ENCODE results near the gene TBXA2R.
"Not testable (repeated sequence)": the region's sequence is repeated elsewhere in the genome, so short reads cannot be mapped to it uniquely, and the experiment has no call there.

The TBXA2R gene

DNA sequence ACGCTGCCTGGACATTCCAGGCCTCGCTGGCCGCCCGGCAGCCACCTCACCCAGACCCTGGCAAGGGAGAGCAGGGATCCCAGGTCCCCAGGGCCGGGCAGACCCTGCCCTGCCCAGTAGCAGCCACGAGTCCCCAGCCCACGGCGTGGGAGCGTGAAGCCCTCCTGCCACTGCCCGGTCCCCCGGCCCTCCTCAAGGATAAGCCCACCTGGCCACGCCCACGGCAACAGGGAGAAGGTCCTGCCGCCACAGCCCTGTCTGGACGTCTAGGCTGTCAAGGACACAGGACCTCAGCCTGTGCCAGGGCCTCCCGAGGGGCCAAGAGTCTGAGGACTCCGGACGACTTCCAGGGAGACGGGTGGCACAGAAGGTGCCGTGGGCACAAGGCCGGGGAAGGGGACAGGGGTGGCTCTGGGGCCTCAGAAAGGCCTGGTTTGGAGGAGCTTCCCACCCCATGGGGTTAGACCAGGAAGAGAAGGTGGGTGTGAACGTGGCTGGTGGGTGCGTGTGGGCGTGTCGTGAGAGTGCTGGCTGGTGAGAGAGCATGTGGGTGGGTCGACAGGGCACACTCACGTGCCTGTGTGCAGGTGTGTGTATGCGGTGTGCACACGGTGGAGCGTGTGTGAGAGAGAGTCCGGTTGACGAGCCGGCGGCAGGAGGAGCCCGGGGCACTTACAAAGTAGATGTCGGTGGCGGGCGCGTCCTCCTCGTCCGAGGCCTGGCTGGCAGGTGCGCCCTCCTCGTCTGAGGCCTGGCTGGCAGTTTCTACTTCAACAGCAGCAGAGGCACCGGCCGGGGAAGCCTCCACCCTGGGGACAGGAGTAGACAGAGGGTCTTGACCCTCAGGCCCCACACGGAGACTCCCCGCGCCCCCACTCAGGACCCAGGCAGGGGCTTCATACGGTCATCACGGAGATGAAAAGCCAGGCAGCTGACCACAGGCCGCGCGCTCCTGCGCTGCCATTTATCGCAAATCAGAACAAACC lies 31.8 kb upstream of the TBXA2R start:
- DNase-seq, result no peak

DNA sequence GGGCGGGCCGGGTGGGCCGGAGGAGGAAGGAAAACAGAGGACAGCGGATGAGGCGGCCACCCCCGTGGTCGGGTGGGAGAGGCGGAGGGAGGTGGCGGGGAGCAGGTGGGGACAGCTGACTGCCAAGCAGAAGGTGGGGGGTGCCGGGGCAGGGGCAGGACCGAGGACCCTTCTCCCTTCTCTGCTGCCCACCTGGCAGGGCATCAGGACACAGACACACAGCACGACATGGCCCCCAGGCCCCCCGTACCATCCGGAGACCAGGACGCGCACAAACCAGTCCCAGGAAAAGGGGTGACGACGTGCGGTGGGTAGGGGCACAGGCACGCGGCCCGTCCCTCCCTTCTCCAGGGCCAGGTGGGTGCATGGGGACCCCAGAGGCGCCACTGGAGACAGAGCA lies 30.9 kb upstream of the TBXA2R start:
- DNase-seq, result no peak

DNA sequence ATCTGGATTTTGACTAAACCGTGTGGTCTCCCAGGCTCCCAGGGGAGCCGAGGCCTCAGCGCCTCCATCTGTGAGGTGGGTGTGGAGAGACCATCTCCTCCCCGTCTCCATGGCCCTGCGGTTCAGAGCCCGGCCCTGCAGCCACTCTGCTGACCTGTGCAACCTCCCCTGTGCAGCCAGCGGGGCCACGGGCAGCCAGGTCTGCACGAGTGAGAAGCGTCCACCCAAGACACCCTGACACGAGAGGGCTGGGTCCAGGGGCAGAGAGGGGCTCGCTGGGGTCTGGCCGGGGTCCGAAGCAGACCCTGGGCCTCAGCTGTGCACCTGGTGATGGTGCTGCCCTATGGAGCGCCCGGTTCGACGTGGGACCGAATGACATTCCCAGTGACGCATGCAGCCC lies 30.3 kb upstream of the TBXA2R start:
- no peak for DNase-seq

DNA sequence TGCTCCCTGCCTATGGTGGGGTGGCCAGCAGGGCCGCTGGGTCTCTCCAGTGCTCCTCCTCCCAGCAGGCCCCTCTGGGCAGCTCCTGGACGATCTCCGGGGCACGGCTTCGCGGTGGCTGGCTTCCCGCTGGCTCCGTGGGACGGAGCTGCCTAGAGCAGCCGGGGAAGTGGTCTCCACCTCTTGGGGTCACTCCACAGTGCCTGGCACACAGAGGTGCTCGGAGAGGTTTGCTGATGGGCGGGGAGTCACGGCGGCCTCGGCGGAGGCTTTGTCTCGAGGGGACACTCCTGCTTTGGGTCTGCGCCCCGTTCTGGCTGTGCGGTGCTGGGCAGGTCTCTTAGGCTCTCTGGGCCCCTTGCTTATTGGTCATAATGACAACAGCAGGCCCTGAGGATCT lies 29.8 kb upstream of the TBXA2R start:
- no peak for DNase-seq

DNA sequence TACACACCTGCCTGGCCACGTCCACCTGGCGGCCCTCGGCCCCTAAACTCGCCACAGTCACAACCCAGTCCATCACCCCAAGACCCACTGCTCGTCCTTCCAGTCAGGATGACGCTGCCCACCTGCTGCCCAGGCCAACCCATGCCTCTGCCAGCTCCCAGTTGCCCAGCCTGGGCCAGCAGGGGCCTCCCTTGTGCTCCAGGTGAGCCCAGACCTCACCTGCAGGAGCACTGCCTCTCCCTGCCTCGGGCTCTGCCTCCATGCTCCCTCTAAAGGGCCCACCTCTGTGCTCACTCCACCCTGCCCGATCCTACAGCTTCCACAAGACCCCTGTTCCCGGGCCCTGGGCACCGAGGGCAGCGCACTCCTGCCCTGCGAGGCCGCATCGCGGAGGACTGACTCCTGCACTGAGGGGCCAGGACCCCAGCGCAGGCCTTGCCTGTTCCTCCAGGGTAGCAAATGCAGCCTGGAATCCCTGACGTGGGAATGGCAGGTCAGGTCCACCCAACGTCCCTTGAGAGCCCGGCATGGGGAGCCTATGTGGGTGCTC lies 27.9 kb upstream of the TBXA2R start:
- no peak for DNase-seq

DNA sequence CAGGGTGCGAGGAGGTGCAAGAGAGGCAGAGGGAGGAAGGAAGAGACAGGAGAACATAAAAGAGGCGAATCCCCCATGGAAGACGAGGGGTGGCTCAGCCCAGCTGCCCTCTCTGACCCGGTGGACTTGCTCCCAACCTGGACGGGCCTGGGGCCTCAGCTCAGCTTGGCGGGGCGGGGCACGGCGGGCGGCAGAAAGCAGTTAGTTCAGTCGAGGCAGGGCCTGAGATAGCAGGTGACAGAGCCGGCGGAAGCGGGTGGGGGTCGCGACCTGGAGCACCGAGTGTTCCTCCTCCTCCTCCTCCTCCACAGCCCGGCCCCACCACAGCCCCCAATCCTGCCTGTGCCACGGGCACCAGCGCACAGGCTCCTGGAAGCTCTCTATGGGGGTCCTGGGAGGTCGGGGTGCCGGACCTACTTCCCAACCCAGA lies 26.9 kb upstream of the TBXA2R start:
- no peak for DNase-seq

DNA sequence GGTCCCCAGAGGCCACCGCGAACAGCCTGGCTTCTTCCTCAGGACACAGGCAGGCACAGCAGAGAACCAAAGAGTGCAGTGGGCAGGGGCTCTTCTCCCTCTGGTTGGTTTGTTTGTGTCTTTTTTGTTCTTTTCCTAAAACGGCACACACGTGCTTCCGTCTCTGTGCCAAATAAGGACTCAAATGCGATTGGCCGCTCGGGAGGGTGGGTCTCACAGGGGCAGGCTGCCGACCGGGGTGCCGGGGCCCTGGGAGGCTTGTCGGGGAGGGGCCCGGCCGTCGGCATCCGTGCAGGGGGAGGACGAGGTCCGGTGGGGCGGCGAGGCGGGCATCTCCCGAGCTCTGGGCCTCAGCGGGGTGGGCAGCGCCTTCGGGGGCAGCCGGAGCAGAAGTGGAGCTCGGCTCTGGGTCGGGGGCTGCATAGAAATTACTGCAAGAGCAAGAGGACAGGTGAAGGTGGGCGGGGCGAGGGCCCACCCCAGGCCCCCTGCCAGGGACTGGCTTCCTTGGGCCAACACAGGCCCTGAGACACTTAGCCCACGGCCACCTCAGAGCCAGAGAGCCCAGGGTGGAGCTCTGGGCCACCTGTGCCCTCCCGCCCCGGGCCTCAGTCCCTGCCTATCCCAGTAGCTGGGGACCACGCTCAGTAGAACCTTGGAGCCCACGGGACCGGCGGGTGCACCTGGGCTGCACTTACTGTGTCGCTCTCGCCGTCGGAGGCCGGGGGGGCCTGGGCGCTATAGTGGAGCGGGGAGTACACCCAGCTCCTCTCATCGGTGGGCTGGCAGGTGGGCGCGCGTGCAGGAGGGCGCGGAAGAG lies 26.3 kb upstream of the TBXA2R start:
- DNase-seq, result no peak

DNA sequence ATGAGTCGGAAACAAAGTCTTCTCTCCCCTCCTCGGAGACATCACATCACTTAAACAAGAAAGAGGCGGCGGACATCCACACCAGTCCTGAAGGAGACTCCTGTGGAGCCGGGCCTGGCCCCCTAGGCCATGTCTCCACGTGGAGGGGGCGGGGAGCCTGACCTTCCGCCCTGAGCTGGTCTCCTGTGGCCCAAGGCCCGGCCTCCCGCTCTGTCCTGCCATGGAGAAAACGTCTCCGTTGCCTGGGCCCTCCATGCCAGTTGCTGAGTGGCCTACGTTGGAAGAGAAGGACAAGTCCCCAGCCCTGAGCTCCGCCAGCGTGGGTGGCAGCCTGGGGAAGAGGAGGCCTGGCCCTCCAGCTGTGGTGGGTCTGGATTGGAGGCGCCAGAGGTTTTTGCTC lies 25.4 kb upstream of the TBXA2R start:
- no peak for DNase-seq

DNA sequence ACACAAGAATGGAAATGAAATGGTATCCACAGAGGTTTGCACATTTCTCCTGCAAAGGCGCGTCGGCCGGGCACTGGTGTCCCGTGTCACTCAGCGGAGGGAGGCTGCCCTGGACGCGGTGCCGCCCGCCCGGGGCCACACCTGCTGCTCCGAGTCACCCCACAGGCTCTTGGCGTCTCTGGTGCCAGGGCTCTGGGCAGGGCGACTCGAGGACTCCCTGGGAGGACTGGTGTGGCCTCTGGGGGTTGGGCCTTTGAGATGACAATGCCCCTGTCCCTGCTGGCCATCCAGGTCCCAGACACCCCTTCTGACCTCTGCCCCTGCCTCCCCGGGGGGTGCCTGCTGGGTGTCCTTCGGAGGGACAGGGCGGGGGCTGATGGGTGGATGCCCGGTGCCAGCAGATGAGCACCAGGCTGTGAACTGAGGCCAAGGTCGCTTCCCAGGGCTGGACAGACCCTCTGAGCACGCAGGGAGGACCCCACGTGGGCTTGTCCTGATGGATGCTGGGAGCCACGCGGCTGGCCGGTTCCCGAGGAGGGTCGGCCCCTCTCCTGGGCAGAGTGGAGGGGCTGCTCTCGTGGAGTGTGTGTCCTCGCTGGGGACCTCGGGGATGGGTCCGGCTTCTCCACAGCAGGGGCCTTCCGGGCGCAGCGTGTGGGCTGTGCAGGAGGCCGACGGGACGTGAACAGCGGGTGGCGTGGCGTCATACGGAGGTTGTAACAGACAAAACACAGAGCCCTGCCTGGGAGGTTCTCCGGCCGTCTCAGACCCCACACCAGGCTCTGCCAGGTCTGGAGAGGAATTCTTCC lies 24.6 kb upstream of the TBXA2R start:
- DNase-seq, result no peak

DNA sequence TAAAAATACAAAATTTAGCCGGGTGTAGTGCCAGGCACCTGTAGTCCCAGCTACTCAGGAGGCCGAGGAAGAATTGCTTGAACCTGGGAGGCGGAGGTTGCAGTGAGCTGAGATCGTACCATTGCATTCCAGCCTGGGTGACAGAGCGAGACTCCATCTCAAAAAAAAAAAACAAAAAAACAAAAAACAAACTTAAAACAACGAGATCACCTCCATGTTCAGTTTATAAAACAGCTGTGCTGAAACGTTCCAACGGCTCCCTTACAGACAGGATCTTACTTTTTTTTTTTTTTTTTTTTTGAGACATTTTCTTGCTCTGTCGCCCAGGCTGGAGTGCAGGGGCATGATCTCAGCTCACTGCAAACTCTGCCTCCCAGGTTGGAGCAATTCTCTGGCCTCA lies 22.1 kb upstream of the TBXA2R start:
- not testable (repeated sequence) for DNase-seq

DNA sequence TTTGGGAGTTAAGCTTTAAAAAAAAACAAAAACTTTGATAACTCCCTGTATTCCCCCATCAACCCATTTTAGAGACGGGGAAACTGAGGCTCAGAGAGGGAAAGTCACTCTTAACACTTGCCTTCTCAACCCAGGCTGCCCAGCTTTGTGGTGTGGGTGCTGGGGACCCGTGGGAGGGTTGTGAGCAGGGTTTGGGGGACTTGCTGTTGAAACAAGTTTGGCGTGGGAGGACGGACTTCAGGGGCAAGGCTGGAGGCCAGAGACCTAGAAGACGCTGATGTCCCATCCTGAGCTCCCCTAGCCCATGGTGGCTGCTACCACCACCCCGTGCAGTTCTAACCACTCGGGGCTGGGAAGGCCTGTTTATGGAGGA lies 20.7 kb upstream of the TBXA2R start:
- DNase-seq, result no peak

DNA sequence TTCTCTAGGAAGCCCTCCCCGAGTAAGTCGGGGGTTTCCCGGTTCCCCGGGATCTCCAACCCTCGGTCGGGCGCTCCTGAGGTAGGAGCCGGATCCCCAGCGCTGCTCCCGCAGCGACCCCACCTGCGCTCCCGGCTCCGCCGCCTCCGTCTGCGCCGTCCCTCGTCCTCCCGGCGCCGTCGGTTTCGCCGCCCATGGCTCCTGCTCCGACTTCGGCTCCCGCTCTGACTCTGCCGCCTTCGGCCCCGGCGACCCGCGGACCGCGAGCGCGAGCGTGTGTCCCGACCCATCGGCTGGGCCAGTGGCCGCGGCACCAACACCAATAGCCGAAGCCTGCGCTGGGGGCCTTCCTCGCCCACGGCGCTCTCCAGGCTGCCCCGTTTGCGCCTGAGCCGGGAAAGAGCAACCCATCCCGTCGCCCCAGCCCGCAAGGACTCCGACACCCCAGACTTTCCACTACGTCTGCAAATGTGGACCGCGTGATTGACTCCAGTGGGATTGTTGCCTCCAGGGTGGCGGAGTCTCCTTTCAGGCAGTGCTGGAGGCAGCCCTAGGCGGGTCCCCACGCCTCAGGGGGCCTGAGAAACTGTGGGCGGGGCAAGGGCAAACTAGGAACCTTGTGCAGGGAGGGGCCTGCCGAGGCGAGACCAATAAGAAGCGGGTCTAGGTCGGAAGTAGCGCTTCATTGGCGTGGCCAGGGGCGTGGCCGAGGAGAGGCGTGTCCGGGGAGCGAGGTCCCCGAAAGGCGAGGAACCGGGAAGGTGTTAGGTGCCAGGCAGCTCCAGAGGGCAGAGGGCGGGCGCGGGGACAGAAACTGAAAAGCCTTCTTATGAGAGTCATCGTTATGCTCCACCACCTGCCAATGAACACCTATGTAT lies 20.0 kb upstream of the TBXA2R start, which contains the start of gene CACTIN:
Gene CACTIN, minus strand, starts transcription at position 318 of the 878 bp plus-strand sequence. Its CDS starts 28 bp downstream, at position 290.
- peak; percentile 100 for DNase-seq

DNA sequence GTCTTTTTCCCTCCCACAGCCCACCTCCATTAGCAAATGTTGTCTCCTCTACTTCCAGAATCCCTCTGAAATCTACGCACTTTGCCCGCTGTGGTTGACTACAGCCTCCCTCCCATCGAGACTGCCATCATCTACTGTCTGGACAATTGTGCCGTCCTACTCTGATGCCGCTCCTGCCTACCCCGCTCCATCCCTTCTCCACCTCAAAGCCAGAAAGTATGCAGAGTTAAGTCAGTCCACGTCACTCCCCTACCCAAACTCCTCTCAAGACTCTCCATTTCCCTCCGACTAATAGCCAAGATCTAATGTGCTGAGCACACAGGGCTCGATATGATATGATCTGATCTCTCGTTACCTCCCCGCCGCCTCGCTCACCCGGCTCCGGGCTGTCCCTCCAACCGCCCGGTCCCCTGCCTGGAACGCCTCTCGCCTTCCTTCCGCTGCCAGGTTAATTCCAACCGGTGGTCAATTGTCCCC lies 19.4 kb upstream of the TBXA2R start:
- DNase-seq, result no peak

DNA sequence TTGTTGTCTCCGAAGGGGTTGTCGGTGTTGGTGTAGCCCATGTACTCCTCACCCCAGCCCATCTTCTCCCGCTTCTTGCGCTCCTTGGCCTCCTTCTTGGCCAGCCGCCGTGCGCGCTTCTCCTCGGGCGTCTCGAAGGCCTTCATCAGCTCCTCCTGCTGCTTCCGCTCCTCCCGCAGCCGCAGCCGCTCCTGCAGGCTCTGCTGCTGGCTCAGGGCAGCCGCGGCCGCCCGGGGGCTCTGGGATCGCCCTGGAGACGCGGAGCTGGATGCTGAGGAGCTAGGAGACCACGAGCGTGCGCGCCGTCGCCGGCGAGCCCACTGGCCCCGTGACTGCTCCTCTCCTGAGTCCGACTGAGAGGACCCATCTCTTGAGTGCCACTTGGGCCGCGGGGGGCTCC lies 17.0 kb upstream of the TBXA2R start:
- no peak for DNase-seq

DNA sequence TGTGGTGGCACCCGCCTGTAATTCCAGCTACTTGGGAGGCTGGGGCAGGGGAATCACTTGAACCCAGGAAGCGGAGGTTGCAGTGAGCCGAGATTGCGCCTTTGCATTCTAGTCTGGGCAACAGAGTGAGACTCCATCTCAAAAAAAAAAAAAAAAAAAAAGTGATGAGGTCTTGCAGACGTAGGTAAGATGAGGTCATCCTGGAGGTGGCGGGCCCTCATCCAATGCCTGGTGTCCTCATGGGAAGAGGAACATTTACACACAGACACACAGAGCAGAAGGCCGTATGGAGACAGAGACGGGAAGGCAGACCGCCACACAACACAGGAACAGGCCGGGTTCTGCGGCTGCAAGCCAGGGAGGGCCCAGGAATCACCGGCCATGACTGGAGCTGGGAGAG lies 15.5 kb upstream of the TBXA2R start:
- no peak for DNase-seq

DNA sequence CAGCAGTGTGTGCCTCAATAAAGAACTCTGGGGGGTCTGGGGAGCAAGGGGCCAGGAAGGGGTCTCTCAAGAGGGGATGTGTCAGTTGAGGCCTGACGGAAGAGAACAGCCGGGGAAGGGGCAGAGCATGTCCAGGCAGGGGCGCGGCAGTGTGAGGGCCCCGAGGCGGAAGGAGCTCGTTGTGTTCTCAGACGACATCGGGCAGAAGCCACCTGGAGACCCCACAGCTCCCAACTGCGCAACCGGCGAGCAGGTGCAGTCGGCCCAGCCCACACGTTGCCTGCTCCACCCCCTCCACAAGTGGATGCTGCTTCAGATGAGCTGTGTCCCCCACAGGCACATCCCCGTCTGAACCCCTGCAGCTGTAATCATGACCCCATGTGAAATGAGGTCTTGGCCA lies 15.0 kb upstream of the TBXA2R start:
- no peak for DNase-seq

DNA sequence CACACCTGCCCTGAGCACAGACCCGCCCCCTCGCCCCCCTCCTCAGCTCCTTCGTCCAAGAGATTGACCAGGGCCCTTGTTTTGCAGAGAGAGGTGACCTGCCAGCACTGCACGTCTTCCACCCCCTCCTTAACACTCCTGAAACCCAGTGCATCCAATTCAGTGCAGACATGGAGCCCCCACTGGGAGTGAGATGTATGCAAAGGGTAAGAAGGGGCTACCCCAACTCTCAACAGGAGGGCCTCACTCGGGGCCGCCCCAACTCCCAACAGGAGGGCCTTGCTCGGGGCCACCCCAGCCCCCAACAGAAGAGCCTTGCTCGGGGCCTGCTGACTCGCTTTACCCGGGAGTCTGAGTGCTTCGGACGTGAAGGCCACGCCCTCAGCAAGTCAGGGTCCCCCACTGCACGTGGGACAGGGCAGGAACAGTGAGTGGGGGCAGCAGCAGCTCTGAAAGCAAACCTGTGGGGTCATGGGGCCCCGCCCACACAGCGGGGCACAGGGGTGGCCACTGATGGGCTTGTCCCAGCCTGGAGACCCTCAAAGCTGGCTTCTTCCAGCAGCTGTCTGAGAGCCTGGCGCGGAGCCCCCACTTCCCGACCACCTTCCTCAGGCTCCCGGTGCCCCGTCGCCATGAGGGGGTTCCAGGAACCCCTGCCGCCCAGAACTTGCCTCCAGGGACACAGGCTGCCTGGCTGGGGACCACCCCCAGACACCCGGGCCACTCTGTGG lies 14.3 kb upstream of the TBXA2R start:
- no peak for DNase-seq

DNA sequence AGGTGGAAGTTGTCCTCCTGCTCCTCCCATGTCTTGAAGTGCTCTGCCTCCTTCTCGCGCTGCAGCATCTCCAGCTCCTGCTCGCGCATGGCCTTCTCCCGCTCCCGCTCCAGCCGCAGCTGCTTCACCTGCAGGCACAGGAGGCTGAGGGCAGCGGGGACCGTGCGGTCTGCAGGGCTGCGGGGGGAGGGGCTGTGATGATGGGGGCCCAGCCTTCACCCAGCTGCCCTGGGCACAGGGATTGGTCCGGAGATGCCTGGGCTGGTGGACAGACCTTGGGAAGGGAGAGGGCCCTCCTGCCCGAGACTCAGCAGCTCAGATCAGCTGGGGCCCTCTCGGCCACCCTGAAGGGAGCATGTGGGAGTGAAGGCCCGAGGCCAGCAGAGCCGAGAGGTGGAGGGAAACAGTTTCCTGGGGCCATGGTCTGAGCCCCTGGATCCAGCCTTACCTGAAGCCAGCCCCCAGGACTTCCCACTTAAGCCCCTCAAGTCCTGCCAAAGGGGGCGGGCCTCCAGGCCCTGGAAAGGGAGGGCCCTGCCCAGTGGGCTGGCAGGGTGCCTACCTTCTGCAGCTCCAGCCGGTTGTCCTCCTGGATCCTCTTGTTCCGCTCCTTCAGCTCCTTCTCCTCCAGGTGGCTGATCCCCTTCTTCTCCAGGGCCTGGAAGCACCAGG lies 13.6 kb upstream of the TBXA2R start:
- no peak for DNase-seq

DNA sequence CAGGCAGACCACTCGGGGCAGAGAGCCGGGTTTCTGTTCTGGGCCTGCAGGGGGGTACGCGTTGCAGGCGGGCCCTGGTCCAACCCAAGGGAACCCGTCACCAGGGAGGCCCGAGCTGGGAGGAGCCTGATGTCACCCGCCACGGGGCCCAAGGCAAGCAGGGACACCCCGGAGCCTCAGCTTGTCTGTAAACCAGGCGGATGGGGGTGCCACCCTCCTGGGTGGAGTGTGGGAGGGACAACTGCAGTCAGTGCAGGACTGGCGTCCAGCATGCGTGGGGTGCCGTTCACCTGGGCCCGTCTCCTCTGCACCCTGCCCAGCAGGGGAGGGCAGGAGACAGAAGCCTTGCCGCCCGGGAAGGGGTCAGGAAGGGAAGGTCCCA lies 12.9 kb upstream of the TBXA2R start:
- DNase-seq, result no peak
